ENCODE results near the gene GTF2H3. TPM values are rescaled to one million over a fixed set of nuclear protein-coding genes. Genes with fewer than 3 reads are reported as not detected.

The GTF2H3 gene
- total RNA-seq, 1 donor from 2014 or later, result 39.2 TPM

DNA sequence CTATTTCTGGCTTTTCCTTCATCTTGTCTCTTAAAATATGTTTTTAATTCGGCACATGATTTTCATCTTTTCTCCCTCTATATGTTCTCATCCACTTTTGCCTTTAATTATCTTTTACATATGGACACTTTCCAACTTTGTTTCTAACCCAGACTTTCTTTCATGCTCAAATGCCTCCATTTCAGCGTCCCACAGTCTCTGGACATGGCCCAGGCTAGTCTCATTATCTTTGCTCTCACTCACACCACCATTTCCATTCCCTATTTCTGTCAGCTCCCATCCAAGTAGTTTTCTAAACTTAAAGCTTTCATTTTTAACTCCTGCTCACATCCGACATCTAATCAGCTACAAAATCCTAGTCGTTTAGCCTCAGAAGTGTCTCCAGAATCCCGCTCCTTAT, 14.8 kb downstream of the GTF2H3 start:
- DNase-seq (ENCODE audit: low read depth), result no peak
- peaks cover 19% of the 10 kb centered on the region for H3K36me3 ChIP-seq (ENCODE audit: control insufficient read depth, insufficient read depth, low read length)
- FAIRE-seq, result no peak
- no peak overlapping the region for H3K4me3 ChIP-seq (ENCODE audit: low read depth, low read length)
- no peak for TF ChIP-seq CTCF (IDR thresholded peaks at IDR 0.05; ENCODE audit: insufficient read depth, low read length, severe bottlenecking)
- no peaks in the 10 kb centered on the region for H3K27me3 ChIP-seq (ENCODE audit: control insufficient read depth, insufficient read depth, low read length)

- H3K4me3 ChIP-seq (ENCODE audit: low read depth, low read length), result no peak overlapping the region
- no peaks in the 10 kb centered on the region for H3K27me3 ChIP-seq (ENCODE audit: control insufficient read depth, insufficient read depth, low read length)
- FAIRE-seq (no peak), DNase-seq (ENCODE audit: low read depth) (no peak)
- no peak for TF ChIP-seq CTCF (IDR thresholded peaks at IDR 0.05; ENCODE audit: insufficient read depth, low read length, severe bottlenecking)
- H3K36me3 ChIP-seq (ENCODE audit: control insufficient read depth, insufficient read depth, low read length), result peaks cover 11% of the 10 kb centered on the region
These were observed 20.6 kb downstream of the GTF2H3 start for GRCh38 chr12:123654129-123654701.

- no peak for TF ChIP-seq CTCF (IDR thresholded peaks at IDR 0.05; ENCODE audit: insufficient read depth, low read length, severe bottlenecking)
- DNase-seq (ENCODE audit: low read depth), result no peak
- H3K36me3 ChIP-seq (ENCODE audit: control insufficient read depth, insufficient read depth, low read length), result peaks cover 12% of the 10 kb centered on the region
- H3K4me3 ChIP-seq (ENCODE audit: low read depth, low read length), result no peak overlapping the region
- FAIRE-seq, result no peak
- H3K27me3 ChIP-seq (ENCODE audit: control insufficient read depth, insufficient read depth, low read length), result no peaks in the 10 kb centered on the region
These were observed 21.8 kb downstream of the GTF2H3 start for GRCh38 chr12:123655420-123655819.

DNA sequence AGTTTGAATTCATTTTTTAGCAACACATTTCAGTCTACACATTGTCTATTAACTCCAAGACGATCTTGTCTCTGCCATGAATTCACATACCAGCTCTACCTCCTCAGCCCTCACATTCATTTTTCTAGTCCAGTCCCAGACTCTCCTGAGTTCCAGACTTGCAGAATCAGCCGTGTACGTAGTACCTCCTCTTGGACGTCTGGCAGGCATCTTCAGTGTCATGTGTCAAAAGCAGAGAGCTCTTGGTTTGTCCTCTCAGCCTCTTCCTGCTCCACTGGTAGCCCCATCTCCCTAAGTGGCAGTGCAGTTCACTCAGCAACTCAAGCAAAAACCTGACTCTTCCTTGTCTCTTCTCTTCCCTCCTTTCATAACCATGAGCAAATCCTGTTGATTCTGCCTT, 22.8 kb downstream of the GTF2H3 start:
- no peak overlapping the region for H3K4me3 ChIP-seq (ENCODE audit: low read depth, low read length)
- FAIRE-seq, result no peak
- DNase-seq (ENCODE audit: low read depth), result no peak
- no peak for TF ChIP-seq CTCF (IDR thresholded peaks at IDR 0.05; ENCODE audit: insufficient read depth, low read length, severe bottlenecking)
- H3K27me3 ChIP-seq (ENCODE audit: control insufficient read depth, insufficient read depth, low read length), result no peaks in the 10 kb centered on the region
- peaks cover 12% of the 10 kb centered on the region for H3K36me3 ChIP-seq (ENCODE audit: control insufficient read depth, insufficient read depth, low read length)

GRCh38 chr12:123657211-123657610, 23.6 kb downstream of the GTF2H3 start:
- FAIRE-seq, result no peak

More at GRCh38 chr12:123657211-123657610, 23.6 kb downstream of the GTF2H3 start:
- no peak for TF ChIP-seq CTCF (IDR thresholded peaks at IDR 0.05; ENCODE audit: insufficient read depth, low read length, severe bottlenecking)
- Histone ChIP-seq H3K27me3 (ENCODE audit: control insufficient read depth, insufficient read depth, low read length) (no peaks in the 10 kb centered on the region), H3K4me3 (ENCODE audit: low read depth, low read length) (no peak overlapping the region), H3K36me3 (ENCODE audit: control insufficient read depth, insufficient read depth, low read length) (peaks cover 9% of the 10 kb centered on the region)
- no peak for DNase-seq (ENCODE audit: low read depth)
